DMS79 treated with DMSO at 0.1 percent for 48 hours (cell line): ENCODE data around the gene COP1.
A peak's percentile ranks its signal among the peaks of the same experiment; 100 is the strongest.
"Not testable (repeated sequence)": the region's sequence is repeated elsewhere in the genome, so short reads cannot be mapped to it uniquely, and the experiment has no call there.

Experiments used
- DNase-seq: peaks from one replicate; lab custom pipeline; 2025; lab: John Stamatoyannopoulos, UW

Gene COP1

GRCh38 chr1:176206961-176207902 lies at the start of gene COP1:
COP1 (minus strand) TSS chr1:176207286; CDS start chr1:176206978, 308 bp downstream.
- peak; percentile 87 for DNase-seq

GRCh38 chr1:176252191-176252590 lies 45.1 kb upstream of the COP1 start:
- DNase-seq, result no peak

- no peak for DNase-seq
Observed at GRCh38 chr1:176244851-176245250, 37.8 kb upstream of the COP1 start.

- no peak for DNase-seq
Observed at GRCh38 chr1:176243746-176244145, 36.7 kb upstream of the COP1 start.

- no peak for DNase-seq
Observed at GRCh38 chr1:176241385-176242015, 34.4 kb upstream of the COP1 start.

- not testable (repeated sequence) for DNase-seq
Observed at GRCh38 chr1:176233657-176234056, 26.6 kb upstream of the COP1 start.

GRCh38 chr1:176227579-176227978 lies 20.5 kb upstream of the COP1 start:
- DNase-seq, result no peak

- no peak for DNase-seq
Observed at GRCh38 chr1:176225911-176226310, 18.8 kb upstream of the COP1 start.

GRCh38 chr1:176225479-176225875 lies 18.4 kb upstream of the COP1 start:
- DNase-seq, result no peak

- no peak for DNase-seq
Observed at GRCh38 chr1:176222196-176222595, 15.1 kb upstream of the COP1 start.

- no peak for DNase-seq
Observed at GRCh38 chr1:176220100-176220689, 13.1 kb upstream of the COP1 start.

GRCh38 chr1:176217461-176218099 lies 10.5 kb upstream of the COP1 start:
- DNase-seq, result no peak

GRCh38 chr1:176216031-176216430 lies 8.9 kb upstream of the COP1 start:
- DNase-seq, result no peak

GRCh38 chr1:176211396-176212165 lies 4.5 kb upstream of the COP1 start:
- no peak for DNase-seq

- DNase-seq, result no peak
Observed at GRCh38 chr1:176208034-176208433, 948 bp upstream of the COP1 start.

GRCh38 chr1:176206006-176206960 lies 803 bp downstream of the COP1 start:
- peak; percentile 29 for DNase-seq

- no peak for DNase-seq
Observed at GRCh38 chr1:176205332-176205914, 1.7 kb downstream of the COP1 start.

GRCh38 chr1:176204655-176205054 lies 2.4 kb downstream of the COP1 start:
- DNase-seq, result not testable (repeated sequence)

GRCh38 chr1:176203735-176204134 lies 3.4 kb downstream of the COP1 start:
- no peak for DNase-seq

GRCh38 chr1:176201568-176201967 lies 5.5 kb downstream of the COP1 start:
- DNase-seq, result no peak
